ENCODE results near the gene MED23.

MED23 gene

GRCh38 chr6:131642987-131643611 lies 15.1 kb upstream of the MED23 start:
- DNase-seq: no peak

- no peak for DNase-seq
These were observed 14.5 kb upstream of the MED23 start for GRCh38 chr6:131642565-131642964.

GRCh38 chr6:131641554-131641953 lies 13.5 kb upstream of the MED23 start:
- DNase-seq: no peak

- no peak for DNase-seq
These were observed 12.5 kb upstream of the MED23 start for GRCh38 chr6:131640576-131640975.

- DNase-seq: no peak
These were observed 12.1 kb upstream of the MED23 start for GRCh38 chr6:131640100-131640499.

GRCh38 chr6:131638013-131638412 lies 10.0 kb upstream of the MED23 start:
- no peak for DNase-seq

- no peak for DNase-seq
These were observed 9.1 kb upstream of the MED23 start, which contains the start of gene ENPP3 for GRCh38 chr6:131636880-131637792. TSS of gene ENPP3 (plus strand) at chr6:131637302. CDS start at chr6:131637385, 83 bp downstream.

GRCh38 chr6:131635384-131636340 lies 7.6 kb upstream of the MED23 start:
- peak; percentile 25 for DNase-seq

GRCh38 chr6:131631625-131632289 lies 3.7 kb upstream of the MED23 start:
- no peak for DNase-seq

GRCh38 chr6:131629651-131630050 lies 1.6 kb upstream of the MED23 start:
- DNase-seq: no peak

GRCh38 chr6:131628726-131629125 lies 684 bp upstream of the MED23 start:
- no peak for DNase-seq

- no peak for DNase-seq
These were observed 12.8 kb downstream of the MED23 start for GRCh38 chr6:131615275-131615674.

GRCh38 chr6:131613296-131613925 lies 14.6 kb downstream of the MED23 start:
- DNase-seq: no peak

- no peak for DNase-seq
These were observed 25.2 kb downstream of the MED23 start for GRCh38 chr6:131602781-131603312.

- DNase-seq: no peak
These were observed 27.3 kb downstream of the MED23 start for GRCh38 chr6:131600716-131601115.

GRCh38 chr6:131597446-131597845 lies 30.6 kb downstream of the MED23 start:
- no peak for DNase-seq

- DNase-seq: no peak
These were observed 34.0 kb downstream of the MED23 start for GRCh38 chr6:131594074-131594473.

- DNase-seq: no peak
These were observed 35.1 kb downstream of the MED23 start for GRCh38 chr6:131592935-131593334.

- DNase-seq: no peak
These were observed 39.4 kb downstream of the MED23 start for GRCh38 chr6:131588643-131589042.

- no peak for DNase-seq
These were observed 40.1 kb downstream of the MED23 start for GRCh38 chr6:131587909-131588308.

GRCh38 chr6:131586543-131586942 lies 41.5 kb downstream of the MED23 start:
- no peak for DNase-seq
